GM15510 (cell line): Measurements from ENCODE around the gene AP1S1.

Experiments
- POLR2A ChIP-seq: IDR thresholded peaks from 3 replicates; pipeline ENCODE4 v1.6.1; 2011; ENCODE audit warnings: borderline replicate concordance; ENCODE audit not compliant: insufficient read length; ENCODE audit errors: extremely low read depth

Gene AP1S1

GRCh38 chr7:101153969-101154692 lies at the start of gene AP1S1:
TSS of gene AP1S1 (plus strand) at chr7:101154476. CDS start at chr7:101154515, 39 bp downstream.
- TF ChIP-seq POLR2A, result peak; percentile 52

DNA sequence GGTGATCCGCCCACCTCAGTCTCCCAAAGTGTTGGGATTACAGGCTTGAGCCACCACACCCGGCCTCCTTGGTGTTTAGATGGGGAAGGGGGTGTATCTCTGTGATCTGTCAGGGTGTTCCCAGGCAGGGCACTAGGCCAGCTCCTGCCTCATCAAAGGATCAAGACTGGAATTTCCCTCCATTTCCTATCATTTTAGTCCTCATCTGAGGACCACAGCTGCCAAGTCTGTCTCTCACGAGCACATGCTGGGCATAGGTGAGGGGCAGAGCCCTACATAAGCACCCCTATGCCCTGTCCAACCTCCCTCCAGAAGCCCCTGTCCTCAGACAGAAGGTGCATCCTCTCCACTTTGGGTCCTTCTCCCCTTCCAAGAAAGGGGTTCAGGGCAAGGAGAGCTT lies 49.5 kb upstream of the AP1S1 start:
- TF ChIP-seq POLR2A, result no peak

DNA sequence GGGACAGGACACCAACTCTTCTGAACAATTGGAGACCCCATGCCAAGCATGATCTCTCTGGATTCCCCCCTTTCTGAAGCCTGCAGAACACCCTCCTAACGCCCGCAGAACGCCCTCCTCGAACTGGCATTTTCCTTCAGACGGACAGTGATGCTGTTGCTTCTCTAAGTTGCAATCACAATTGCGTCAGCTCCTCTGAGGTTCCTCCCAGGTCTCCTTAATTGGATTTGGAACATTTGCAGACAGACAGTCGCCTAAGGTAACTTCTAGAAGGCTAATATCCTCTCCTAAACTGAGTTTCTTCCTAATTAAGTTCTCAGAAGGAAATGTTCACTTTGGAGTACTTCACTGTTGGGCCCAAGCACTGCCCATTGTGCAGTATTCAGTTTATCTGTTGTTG lies 47.9 kb upstream of the AP1S1 start:
- no peak for TF ChIP-seq POLR2A

GRCh38 chr7:101108330-101108857 lies 45.9 kb upstream of the AP1S1 start:
- no peak for TF ChIP-seq POLR2A

- TF ChIP-seq POLR2A, result no peak
Measured at GRCh38 chr7:101108961-101109360, 45.3 kb upstream of the AP1S1 start.

DNA sequence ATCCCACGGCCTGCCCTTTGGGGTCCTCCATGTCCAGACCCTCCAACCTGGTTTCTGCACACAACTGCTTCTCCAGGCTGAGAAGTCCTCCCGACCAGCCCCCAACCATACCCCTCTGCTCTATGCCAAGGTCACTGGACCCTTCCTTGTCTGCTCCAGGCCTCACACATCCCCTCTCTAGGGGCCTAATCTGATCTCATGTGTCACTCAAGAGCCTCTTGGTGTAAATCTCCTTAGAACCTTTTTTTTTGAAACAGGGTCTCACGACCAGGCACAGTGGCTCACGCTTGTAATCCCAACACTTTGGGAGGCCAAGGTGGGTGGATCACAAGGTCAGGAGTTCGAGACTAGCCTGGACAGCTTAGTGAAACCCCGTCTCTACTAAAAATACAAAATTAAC lies 44.9 kb upstream of the AP1S1 start:
- no peak for TF ChIP-seq POLR2A

- no peak for TF ChIP-seq POLR2A
Measured at GRCh38 chr7:101111261-101111660, 43.0 kb upstream of the AP1S1 start.

GRCh38 chr7:101112233-101112632 lies 42.0 kb upstream of the AP1S1 start:
- no peak for TF ChIP-seq POLR2A

DNA sequence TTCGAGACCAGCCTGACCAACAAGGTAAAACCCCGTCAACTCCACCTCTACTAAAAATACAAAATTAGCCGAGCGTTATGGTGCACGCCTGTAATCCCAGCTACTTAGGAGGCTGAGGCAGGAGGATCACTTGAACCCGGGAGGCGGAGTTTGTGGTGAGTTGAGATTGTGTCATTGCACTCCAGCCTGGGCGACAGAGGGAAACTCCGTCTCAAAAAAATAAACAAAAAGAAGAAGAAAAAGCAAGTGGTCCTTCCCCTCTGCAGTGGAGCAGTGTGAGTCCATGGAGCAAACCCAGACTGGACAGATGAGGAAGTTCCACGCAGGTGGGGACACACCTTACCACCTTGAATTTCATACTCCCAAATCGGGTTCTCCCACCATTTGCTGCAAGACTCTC lies 40.4 kb upstream of the AP1S1 start:
- TF ChIP-seq POLR2A, result no peak

GRCh38 chr7:101114492-101114891 lies 39.8 kb upstream of the AP1S1 start:
- TF ChIP-seq POLR2A, result no peak

DNA sequence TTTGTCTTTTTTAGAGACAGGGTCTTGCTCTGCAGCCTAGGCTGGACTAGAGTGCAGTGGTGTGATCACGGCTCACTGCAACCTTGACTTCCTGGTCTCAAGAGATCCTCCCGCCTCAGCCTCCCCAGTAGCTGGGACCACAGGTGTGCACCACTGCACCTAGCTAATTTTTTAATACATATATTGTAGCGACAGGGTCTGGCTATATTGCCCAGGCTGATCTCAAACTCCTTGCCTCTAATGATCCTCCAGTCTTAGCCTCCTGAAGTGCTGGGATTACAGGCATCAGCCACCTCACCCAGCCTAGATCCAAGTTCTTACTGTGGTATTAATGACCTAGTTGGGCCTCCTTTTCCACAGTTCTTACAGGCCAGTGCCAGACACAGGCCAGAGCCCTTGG lies 39.1 kb upstream of the AP1S1 start:
- no peak for TF ChIP-seq POLR2A

GRCh38 chr7:101116898-101117297 lies 37.4 kb upstream of the AP1S1 start:
- no peak for TF ChIP-seq POLR2A

DNA sequence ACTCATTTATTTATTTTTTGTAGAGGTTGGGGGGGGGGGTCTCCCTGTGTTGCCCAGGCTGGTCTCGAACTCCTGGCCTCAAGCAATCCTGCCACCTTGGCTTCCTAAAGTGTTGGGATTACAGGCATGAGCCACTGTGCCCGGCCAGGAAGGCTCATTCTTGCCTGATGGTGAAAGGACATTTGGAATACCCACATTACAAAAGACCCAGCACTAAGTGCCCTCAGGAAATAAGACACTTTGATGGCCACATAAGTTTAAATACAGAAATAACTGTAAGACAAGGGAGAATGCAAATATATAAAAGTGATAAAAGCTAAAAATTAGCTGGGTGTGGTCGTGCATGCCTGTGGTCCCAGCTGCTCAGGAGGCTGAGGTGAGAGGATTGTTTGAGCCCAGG lies 35.4 kb upstream of the AP1S1 start:
- no peak for TF ChIP-seq POLR2A

DNA sequence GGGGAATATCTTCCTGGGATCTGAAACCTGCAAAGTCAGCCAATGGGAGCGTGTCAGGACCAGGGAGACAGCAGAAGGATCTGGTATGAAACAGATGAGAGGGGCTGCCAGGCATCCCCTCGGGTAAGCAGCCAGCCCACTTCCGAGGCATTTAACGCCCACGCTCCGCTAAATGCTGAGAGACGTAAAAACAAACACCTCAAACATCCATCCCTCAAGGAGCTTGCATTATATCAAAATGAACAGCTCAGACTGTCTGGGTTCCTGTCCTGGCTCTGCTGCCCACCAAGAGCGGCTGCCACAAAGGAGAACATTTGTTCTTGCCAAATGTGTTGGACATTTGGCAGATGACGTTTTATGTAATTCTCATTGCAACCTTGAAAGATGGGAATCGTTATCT lies 34.4 kb upstream of the AP1S1 start:
- no peak for TF ChIP-seq POLR2A

GRCh38 chr7:101120315-101120714 lies 34.0 kb upstream of the AP1S1 start:
- no peak for TF ChIP-seq POLR2A

DNA sequence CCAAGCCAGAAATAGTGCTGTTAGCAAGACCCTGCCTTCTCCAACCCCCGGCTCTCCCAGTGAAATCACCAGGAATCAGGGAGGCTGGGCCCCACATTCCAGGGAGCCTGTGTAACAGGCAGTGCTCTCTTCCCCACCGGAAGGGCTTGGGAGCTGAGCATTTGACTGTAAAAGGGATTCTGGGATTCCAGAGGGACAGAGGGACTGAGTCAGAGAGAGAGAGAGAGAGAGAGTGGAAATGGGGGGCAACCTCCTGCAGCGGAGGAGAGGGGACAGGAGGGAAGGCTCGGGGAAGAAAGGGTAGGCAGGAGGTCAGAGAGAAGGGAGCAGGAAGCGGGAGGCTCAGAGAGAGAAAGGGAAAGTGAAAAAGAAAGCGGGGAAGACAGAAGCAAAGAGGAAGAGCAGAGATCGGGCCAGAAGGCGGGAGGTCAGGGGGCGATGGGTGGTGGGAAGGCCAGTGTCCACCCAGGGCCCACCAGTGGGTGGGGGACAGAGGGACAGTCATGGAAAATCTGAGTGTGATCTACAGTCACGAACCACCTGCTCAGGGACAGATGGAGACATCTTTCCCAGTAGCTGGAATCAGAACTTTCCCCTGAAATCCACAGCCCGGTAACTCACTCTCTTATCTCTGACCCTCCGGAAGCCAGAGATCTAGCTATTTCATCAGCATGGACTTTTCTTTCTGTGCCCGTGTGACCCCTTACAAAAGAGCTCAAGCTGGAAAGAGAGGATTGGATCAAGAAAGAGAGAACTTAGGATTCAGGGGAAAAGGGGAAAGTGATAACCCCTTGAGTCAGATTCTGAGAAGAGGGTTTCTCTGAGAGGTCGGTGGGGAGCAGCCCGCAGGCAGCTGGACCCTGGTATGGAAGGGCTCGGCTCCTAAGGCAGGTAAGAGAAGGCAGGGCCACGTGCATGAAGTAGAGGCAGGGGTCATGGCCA lies 32.0 kb upstream of the AP1S1 start:
- TF ChIP-seq POLR2A, result no peak

DNA sequence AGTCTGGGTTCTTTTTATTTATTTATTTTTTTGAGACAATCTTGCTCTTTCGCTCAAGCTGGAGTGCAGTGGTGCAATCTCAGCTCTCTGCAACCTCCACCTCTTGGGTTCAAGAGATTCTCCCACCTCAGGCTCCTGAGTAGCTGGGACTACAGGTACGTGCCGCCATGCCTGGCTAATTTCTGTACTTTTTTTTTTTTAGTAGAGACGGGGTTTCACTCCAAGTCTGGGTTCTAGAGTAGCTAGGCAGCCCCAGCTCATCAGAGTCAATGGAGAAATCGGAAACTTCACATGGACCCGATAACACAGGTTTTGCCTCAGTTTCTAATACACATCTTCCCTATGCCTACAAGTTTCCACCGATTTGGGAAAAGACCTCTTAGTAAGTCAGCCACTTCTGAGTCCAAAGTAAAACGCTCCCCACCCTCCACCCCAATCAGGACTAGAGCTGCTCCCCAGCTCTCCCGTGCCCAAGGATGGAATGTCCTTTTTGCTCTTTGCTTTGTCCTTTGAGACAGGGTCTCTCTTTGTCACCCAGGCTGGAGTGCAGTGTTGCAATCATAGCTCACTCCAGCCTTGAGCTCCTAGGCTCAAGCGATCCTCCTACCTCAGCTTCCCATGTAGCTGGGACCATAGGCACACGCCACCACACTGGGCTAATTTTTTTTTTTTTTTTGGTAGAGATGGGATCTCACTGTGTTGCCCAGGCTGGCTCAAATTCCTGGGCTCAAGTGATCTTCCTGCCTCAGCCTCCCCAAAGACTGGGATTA lies 31.2 kb upstream of the AP1S1 start:
- no peak for TF ChIP-seq POLR2A
